GM18517 (cell line): ENCODE measurements around the gene TEX29.

ENCODE experiments used
- ATAC-seq: cut with Tn5 transposase; IDR thresholded peaks from one replicate; pipeline ENCODE4 v1.9.1; 2021; ENCODE audit warnings: mild to moderate bottlenecking, moderate library complexity; ENCODE audit not compliant: unreplicated experiment

Gene TEX29

GRCh38 chr13:111389621-111390521, 69.4 kb downstream of the TEX29 start:
- ATAC-seq: no peak

GRCh38 chr13:111390522-111391270, 70.3 kb downstream of the TEX29 start:
- no peak for ATAC-seq

- no peak for ATAC-seq
These were observed 72.0 kb downstream of the TEX29 start for GRCh38 chr13:111392486-111392885.

DNA sequence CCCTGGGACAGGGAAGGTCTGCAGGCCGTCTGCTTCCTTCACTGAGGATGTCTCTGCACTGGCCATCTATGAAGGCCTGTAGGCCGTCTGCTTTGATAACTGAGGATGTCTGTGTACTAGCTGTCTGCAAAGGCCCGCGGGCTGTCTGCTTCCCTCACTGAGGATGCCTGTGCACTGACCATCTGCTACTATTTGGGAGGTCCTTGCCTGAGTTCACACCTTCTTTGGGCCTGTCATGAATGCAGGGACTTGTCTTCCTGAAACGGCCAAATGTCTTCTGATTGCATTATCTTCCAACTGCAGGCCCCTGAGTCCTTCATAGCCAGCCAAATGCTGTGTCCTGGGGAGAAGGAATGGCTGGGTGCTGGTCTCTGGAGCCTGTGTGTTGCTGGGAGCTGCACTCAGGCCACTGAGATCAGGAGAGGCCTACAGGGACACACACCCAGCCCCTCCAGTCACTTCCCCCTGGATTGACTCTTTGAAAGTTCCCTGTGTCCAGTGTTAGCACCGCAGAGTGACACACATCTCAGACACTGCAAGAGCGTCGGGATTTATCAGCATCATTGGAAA, 72.9 kb downstream of the TEX29 start:
- ATAC-seq: no peak
